ENCODE results near the gene MYO7A.

The MYO7A gene

DNA sequence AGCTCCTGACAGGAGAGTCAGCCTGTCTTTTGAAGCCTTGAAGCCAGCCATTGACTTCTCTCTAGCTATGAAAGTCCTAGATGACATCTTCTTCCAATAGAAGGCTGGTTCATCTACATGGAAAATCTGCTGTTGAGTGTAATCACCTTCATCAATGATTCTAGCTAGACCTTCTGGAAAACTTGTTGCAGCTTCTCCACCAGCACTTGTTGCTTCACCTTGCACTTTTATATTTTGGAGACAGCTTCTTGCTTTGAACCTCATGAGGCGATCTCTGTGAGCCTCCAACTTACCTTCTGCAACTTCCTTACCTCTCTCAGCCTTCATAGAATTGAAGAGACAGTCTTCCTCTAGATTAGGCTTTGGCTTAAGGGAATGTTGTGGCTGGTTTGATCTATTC is 58.3 kb downstream of the MYO7A start:
- DNase-seq (ENCODE audit: low read depth), result no peak

- no peak for DNase-seq (ENCODE audit: low read depth)
Observed at GRCh38 chr11:77187111-77187750, 59.2 kb downstream of the MYO7A start.

DNA sequence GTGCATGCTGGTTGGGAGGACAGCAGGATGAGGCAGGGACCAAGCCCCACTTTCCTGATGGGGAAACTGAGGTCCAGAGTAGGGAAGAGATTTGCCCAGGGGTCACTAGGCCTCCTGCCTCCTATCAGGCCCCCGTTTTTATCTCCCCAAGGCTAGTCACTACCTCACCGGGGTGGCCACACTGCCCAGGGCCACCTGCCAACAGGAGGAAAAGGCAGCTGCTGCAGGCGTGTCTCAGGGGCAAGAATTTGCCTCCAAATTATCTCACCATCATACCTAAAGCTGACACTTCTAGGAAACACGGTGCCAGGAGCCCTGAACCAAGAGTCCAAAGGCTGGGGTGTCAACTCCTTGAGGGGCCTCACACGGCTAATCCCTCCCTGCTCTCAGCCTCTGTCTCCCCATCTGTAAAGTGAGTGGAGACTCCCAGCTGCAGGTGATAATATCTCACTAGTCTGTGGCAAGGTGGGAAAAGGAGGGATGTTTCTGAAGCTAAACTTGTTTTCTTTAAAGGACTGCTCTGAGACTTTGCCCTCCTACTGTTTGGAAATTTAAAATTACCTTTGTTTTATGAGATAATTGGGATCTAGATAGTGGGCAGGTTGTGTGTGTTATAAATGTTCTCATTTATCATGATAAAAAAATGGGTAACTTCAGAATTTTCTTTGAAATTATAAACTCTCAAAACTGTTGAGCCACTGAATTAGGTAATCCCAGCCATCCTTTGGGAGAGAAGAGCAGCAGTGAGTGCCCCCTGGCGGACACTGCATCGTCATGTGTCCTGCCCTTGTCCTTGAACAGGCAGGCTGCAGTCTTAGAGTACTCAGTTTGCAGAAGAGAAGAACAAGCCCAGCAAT is 60.0 kb downstream of the MYO7A start:
- peak; percentile 53 for DNase-seq (ENCODE audit: low read depth)

DNA sequence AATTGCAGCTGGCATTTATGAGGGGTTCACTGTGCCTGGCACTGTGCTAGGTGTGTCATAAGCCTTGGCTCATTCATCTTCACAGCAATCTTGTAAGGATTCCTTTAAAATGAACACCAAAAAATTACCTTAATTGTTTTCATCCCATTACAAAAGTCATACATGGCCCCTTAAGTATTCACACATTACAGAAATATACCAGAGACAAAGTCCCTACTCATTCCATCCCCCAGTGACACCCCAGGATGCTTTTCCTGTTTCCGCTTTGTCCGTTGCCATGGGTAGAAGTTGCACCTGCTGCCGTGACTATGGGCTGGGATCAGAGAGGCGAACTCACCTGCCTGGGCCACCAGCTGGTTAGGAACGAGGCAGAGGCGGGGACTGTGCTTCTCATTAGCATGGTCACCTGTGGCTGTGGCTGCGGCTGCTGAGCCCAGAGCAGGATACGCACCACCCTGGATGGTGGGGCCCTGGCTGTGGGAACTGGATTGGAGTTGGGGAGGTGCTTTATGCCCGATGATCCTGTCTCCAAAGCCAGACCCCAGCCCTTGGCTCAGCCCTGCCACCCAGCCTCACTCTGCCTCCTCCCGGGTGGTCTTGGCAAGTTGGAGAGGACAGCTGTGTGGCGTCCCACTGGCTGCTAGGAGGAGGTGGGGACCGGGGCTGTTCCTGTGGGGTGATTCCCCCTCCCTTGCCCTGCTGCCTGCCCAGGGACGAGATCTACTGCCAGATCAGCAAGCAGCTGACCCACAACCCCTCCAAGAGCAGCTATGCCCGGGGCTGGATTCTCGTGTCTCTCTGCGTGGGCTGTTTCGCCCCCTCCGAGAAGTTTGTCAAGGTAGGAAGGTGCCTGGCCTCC is 60.8 kb downstream of the MYO7A start:
- DNase-seq (ENCODE audit: low read depth), result no peak

DNA sequence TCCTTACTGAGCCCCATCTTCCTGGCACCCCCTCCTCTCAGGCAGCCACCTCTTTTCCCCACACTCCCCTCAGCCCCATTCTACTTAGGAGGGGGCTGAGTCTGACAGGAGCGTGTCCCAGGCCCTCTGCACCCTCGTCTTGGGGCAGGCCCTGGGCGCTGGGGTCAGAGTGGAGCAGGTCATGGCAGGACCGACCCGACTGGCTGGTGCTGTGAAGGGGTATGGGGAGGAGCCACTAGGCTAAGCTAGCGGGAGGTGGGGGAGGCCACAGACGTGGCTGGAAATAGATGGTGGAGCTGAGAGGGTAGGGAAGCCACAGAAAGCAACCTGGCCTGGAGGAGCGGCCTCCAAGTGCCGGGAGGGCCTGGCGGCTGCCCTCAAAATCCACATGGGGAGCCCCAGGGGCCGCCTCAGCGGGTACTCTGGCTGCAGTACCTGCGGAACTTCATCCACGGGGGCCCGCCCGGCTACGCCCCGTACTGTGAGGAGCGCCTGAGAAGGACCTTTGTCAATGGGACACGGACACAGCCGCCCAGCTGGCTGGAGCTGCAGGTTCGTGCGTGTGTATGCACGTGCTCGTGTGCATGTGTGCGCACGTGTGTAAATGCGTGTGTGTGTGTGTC is 61.7 kb downstream of the MYO7A start:
- no peak for DNase-seq (ENCODE audit: low read depth)

DNA sequence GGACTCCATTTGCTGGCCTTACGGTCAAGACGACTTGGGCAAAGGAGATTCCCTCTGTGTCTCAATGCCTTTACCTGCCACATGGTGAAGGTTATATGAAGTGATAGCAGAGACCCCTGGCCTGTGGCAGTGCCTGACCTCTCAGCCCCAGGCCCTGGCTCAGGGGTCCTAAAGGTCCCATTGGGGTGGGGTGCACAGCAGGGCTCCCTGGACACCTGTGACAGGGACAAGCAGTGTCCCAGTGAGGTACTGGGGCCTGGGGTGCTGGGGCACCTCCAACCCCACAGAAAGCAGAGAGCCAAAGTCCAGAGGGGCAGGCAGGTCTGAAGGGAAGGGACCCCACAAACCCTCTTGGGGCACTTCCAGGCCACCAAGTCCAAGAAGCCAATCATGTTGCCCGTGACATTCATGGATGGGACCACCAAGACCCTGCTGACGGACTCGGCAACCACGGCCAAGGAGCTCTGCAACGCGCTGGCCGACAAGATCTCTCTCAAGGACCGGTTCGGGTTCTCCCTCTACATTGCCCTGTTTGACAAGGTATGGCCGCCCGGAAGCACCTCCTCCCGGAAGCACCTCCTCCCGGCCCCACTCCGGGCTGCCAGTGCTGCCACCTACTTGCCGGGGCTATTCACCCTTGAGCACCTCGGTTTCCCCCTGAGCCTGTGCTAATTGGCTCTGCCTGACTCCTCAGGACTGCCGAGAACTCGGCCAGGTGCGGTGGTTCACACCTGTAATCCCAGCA is 62.5 kb downstream of the MYO7A start:
- no peak for DNase-seq (ENCODE audit: low read depth)

- DNase-seq (ENCODE audit: low read depth), result no peak
Observed at GRCh38 chr11:77191429-77191822, 63.4 kb downstream of the MYO7A start.

- DNase-seq (ENCODE audit: low read depth), result peak; percentile 7
Observed at GRCh38 chr11:77191823-77192495, 63.9 kb downstream of the MYO7A start.

GRCh38 chr11:77193167-77193566 is 65.1 kb downstream of the MYO7A start:
- DNase-seq (ENCODE audit: low read depth), result no peak

- DNase-seq (ENCODE audit: low read depth), result no peak
Observed at GRCh38 chr11:77193911-77194830, 66.1 kb downstream of the MYO7A start.

- no peak for DNase-seq (ENCODE audit: low read depth)
Observed at GRCh38 chr11:77195071-77195755, 67.2 kb downstream of the MYO7A start.

- DNase-seq (ENCODE audit: low read depth), result no peak
Observed at GRCh38 chr11:77196961-77197360, 68.9 kb downstream of the MYO7A start.

- no peak for DNase-seq (ENCODE audit: low read depth)
Observed at GRCh38 chr11:77197626-77198320, 69.7 kb downstream of the MYO7A start.

- no peak for DNase-seq (ENCODE audit: low read depth)
Observed at GRCh38 chr11:77198440-77198849, 70.4 kb downstream of the MYO7A start.

DNA sequence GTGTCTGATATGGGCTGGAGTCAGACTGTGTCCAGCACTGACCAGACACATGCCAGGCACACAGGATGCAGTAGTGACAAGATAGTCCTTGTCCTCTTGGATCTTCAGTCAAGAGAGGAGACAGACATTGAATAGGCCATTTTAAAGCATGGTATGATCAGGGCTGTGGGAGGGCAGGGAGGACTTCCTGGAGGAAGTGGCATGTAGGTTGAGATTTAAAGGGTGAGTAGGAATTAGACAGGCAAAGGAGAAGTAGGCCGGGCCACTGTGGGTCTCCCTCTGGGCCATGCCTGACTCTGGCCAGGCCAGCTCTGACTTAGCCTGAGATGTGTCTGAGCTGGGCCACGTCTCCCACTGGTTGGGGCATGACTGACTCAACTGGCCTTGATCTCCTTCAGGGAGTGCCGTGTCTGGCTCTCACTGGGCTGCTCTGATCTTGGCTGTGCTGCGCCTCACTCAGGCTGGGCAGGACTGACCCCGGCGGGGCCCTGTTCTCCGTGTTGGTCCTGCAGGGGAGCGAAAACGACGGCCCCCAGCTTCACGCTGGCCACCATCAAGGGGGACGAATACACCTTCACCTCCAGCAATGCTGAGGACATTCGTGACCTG is 71.2 kb downstream of the MYO7A start:
- no peak for DNase-seq (ENCODE audit: low read depth)

- no peak for DNase-seq (ENCODE audit: low read depth)
Observed at GRCh38 chr11:77200351-77201268, 72.6 kb downstream of the MYO7A start.

DNA sequence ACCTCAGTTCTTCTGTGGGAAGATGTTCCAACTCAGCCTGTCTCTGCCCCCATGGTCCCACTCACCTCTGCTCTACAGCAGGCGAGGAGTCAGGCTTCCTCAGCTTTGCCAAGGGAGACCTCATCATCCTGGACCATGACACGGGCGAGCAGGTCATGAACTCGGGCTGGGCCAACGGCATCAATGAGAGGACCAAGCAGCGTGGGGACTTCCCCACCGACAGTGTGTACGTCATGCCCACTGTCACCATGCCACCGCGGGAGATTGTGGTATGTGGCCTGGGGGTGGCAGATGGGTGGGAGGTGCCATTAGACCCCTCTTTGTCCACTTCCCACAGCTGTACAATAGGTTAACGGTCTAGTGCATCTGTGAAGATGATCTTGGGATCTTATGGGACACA is 73.3 kb downstream of the MYO7A start:
- no peak for DNase-seq (ENCODE audit: low read depth)

All from activated gamma-delta T cell treated with anti-CD3 and anti-CD28 coated beads, Interleukin-2, amount 50 U/mL, for 16 hours (primary cell).